Erythroblast (primary cell): ENCODE results near the gene RAMACL.

ENCODE experiments used
- GATA1 ChIP-seq: IDR thresholded peaks from 2 replicates; pipeline ENCODE4 v1.6.1; 2011; ENCODE audit warnings: low read depth, mild to moderate bottlenecking, control low read depth, low read length, moderate library complexity
- POLR2A ChIP-seq: IDR thresholded peaks from 2 replicates; pipeline ENCODE4 v1.6.1; 2011; ENCODE audit warnings: mild to moderate bottlenecking, low read length

GRCh38 chr6:166566026-166567011, 20.2 kb downstream of the RAMACL start:
- TF ChIP-seq POLR2A (no peak), GATA1 (no peak)
